Upper lobe of left lung (tissue), 6 donors: ENCODE data around the gene C1QTNF6. TPM values are rescaled to one million over a fixed set of nuclear protein-coding genes. Genes with fewer than 3 reads are reported as not detected.

Source experiments
- ATAC-seq, 2 donors: fragments of 200-7000 bp; cut with Tn5 transposase; one replicate each; pipeline ENCODE4 v1.9.1; 2022; ENCODE audit warnings: mild to moderate bottlenecking in 2 of 2, moderate library complexity in 2 of 2; ENCODE audit not compliant: low FRiP score in 2 of 2
- DNase-seq, 2 donors: peaks; one replicate each; pipeline ENCODE4 v3.0.0-alpha.2; 2019 to 2020
- H3K27ac ChIP-seq, 4 donors: fragments of 200-600 bp; sonication (generic); one replicate each; pipeline ENCODE4 v1.5.1; 2016 to 2019
- H3K27me3 ChIP-seq, 4 donors: fragments of 200-600 bp; sonication (generic); one replicate each; pipeline ENCODE4 v1.5.1; 2017 to 2019
- H3K36me3 ChIP-seq, 4 donors: fragments of 200-600 bp; sonication (generic); one replicate each; pipeline ENCODE4 v1.5.1; 2016 to 2019
- H3K4me1 ChIP-seq, 4 donors: fragments of 200-600 bp; sonication (generic); one replicate each; pipeline ENCODE4 v1.5.1; 2018 to 2019
- H3K4me3 ChIP-seq, 4 donors: fragments of 200-600 bp; sonication (generic); one replicate each; pipeline ENCODE4 v1.5.1; 2017 to 2019; ENCODE audit warnings: mild to moderate bottlenecking in 2 of 4, moderate library complexity in 1 of 4
- H3K9me3 ChIP-seq, 4 donors: fragments of 200-600 bp; sonication (generic); one replicate each; pipeline ENCODE4 v1.5.1; 2018 to 2019
- EP300 ChIP-seq, 4 donors: sonication (generic); formaldehyde crosslinking; IDR thresholded peaks; one replicate each; pipeline ENCODE4 v1.5.1; 2017; ENCODE audit warnings: antibody characterized with exemption in 4 of 4, control low read depth in 2 of 4
- POLR2A ChIP-seq, 4 donors: fragments of 450-650 bp; IDR thresholded peaks; one replicate each; pipeline ENCODE4 v1.5.1; 2016 to 2017; ENCODE audit warnings: antibody characterized with exemption in 4 of 4, mild to moderate bottlenecking in 2 of 4
- POLR2AphosphoS5 ChIP-seq, 2 donors: sonication (generic); formaldehyde crosslinking; IDR thresholded peaks; one replicate each; pipeline ENCODE4 v1.5.1; 2017; ENCODE audit warnings: antibody characterized with exemption in 2 of 2
- WGBS, 2 donors: methylation state at CpG; one replicate each; pipeline ENCODE4 v1.1.5; 2017 to 2018; 5-methylcytosine and 5-hydroxymethylcytosine counted together
- total RNA-seq, 6 donors: library from RNA; depleted of rRNA in 4 of 6; stranded (reverse); fragments of >200 nt in 4 of 6; gene quantifications; one replicate each; pipeline versions ENCODE4 v1.1.0 to v1.2.1, GENCODE V29; 2016 to 2021
- TF ChIP-seq, protein P1 (sequence below), 6 experiments: fragments of 450-650 bp in 4 of 6; fragments of 200-600 bp in 2 of 6; sonication (generic) in 2 of 6; IDR thresholded peaks; one replicate each; pipeline ENCODE4 v1.5.1; 2016 to 2019; ENCODE audit warnings: antibody characterized with exemption in 6 of 6
- donor health status: DM: no; HTN: no; CAD: no; lungs with moderate emphysema.
- donor health status: DM: no; HTN: yes; CAD: no; lungs with severe emphysema.

Gene C1QTNF6
- total RNA-seq, 6 donors from 2014 or later, result 2.1 to 8.4 (median 4.7) TPM

DNA sequence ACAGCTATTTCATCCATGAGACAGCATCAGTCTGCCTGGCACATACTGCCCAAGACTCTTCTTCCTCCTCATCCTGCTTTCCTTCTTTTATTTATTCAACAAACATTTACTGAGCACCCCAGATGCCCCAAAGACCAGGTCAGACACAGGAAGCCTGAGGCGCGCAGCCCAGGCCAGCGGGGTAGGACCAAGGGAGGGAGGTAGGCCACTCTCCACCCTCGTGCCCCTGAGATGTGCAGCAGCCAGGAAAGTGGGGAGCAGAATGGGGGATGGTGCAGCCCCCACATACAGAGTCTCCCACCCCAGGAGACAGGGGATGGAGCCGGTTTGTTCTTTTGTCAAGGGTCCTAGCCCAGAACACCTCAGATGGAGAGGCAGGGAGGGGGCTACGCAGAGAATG, 34.1 kb downstream of the C1QTNF6 start:
- H3K9me3 ChIP-seq, result no peaks in the 10 kb centered on the region
- DNase-seq, result peak in 1 of 2 donors; percentile 17
- WGBS, 2 donors, result 90 to 92% methylated on average over 6 of the region's 6 CpGs
- no peaks in the 10 kb centered on the region for H3K27me3 ChIP-seq
- no peak for ATAC-seq
- H3K4me1 ChIP-seq, result no peaks in the 10 kb centered on the region
- H3K36me3 ChIP-seq, result no peaks in the 10 kb centered on the region
- TF ChIP-seq POLR2AphosphoS5 (IDR thresholded peaks at IDR 0.05) (no peak), EP300 (IDR thresholded peaks at IDR 0.05) (no peak), POLR2A (IDR thresholded peaks at IDR 0.05) (no peak)
- TF ChIP-seq, protein P1, sequence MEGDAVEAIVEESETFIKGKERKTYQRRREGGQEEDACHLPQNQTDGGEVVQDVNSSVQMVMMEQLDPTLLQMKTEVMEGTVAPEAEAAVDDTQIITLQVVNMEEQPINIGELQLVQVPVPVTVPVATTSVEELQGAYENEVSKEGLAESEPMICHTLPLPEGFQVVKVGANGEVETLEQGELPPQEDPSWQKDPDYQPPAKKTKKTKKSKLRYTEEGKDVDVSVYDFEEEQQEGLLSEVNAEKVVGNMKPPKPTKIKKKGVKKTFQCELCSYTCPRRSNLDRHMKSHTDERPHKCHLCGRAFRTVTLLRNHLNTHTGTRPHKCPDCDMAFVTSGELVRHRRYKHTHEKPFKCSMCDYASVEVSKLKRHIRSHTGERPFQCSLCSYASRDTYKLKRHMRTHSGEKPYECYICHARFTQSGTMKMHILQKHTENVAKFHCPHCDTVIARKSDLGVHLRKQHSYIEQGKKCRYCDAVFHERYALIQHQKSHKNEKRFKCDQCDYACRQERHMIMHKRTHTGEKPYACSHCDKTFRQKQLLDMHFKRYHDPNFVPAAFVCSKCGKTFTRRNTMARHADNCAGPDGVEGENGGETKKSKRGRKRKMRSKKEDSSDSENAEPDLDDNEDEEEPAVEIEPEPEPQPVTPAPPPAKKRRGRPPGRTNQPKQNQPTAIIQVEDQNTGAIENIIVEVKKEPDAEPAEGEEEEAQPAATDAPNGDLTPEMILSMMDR (IDR thresholded peaks at IDR 0.05), result no peak
- no peak overlapping the region for H3K4me3 ChIP-seq
- H3K27ac ChIP-seq, result no peak overlapping the region

DNA sequence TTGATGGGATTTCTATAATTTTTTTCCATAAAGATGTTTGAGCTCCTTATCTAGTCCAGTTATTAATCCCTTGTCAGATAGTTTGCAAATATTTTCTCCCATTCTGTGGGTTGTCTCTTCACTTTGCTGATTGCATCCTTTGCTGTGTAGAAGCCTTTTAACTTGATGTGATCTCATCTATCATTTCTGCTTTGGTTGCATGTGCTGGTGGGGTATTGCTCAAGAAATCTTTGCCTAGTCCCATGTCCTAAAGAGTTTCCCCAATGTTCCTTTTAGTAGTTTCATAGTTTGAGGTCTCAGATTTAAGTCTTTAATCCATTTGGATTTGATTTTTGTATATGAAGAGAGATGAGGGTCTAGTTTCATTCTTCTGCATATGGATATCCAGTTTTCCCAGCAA, 36.6 kb downstream of the C1QTNF6 start:
- TF ChIP-seq EP300 (IDR thresholded peaks at IDR 0.05) (no peak), POLR2A (IDR thresholded peaks at IDR 0.05) (no peak), POLR2AphosphoS5 (IDR thresholded peaks at IDR 0.05) (no peak)
- TF ChIP-seq, protein P1 (IDR thresholded peaks at IDR 0.05), result no peak

DNA sequence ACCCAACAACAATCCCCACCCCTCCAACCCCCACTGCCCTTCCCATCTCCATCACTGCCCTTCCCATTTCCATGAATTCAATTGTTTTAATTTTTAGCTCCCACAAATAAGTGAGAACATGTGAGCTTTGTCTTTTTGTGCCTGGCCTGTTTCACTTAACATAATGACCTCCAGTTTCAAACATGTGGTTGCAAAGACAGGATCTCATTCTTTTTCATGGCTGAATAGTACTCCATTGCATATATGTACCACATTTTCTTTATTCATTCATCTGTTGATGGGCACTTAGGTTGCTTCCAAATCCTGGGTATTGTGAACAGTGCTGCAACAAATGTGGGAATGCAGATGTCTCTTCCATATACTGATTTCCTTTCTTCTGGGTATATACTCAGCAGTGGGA, 37.3 kb downstream of the C1QTNF6 start:
- TF ChIP-seq POLR2A (IDR thresholded peaks at IDR 0.05), result no peak
- TF ChIP-seq EP300 (IDR thresholded peaks at IDR 0.05), result no peak
- TF ChIP-seq, protein P1 (IDR thresholded peaks at IDR 0.05), result no peak
- TF ChIP-seq POLR2AphosphoS5 (IDR thresholded peaks at IDR 0.05), result no peak
- no peaks in the 10 kb centered on the region for H3K36me3 ChIP-seq
- ATAC-seq, result no peak

More for the DNA sequence above, 36.6 kb downstream of the C1QTNF6 start:
- Histone ChIP-seq H3K27ac (no peak overlapping the region), H3K36me3 (no peaks in the 10 kb centered on the region), H3K9me3 (no peaks in the 10 kb centered on the region), H3K4me3 (no peak overlapping the region), H3K4me1 (no peaks in the 10 kb centered on the region), H3K27me3 (no peaks in the 10 kb centered on the region)
- DNase-seq (no peak), ATAC-seq (no peak)

DNA sequence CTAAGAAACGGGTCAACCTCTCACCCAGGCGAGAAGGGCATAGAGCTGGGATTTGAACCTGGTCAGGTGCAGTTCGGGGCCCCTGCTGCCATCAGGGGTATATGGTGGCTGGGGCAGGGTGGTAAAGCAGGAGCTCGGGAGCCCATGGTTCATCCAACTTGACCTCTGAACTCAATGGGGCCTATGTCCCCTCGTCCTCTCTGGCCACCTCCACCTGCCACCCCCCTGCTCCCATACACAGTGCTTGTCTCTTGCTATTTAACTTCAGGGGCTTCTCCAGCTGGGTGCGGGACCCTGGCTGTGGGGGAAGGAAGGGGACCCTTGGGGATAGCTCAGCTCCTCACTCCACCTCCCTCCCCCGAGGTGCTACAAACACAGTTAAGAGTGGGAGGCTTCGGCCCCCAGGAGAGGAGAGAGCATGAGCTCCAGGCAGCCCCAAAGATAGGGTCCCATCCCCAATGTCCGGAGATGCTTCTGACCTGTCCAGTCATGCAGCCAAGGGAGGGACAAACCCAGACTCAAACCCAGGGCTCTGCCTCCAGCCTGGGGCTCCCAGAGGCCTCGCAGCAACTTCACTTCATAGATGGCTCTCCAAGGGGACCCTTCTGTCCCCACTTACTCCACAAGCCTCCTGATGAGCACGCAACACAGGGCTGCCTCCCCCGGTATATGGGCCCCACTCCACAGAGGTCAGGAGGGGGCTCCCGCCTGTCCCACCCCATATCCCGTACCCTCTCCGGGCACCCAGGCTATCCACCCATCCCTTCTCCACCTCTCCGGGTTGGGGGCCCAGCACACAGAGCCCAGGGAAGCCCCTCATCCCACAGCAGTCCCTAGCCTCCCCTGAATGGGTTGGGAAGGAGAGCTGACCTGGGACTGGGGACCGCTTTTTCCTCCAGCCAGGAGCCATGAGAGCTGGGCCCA, 39.0 kb downstream of the C1QTNF6 start:
- no peaks in the 10 kb centered on the region for H3K9me3 ChIP-seq
- no peak for ATAC-seq
- H3K4me3 ChIP-seq, result peak overlapping the region in 3 of 4 donors; percentile 26 to 42 (median 30)
- TF ChIP-seq, protein P1 (IDR thresholded peaks at IDR 0.05), result no peak
- TF ChIP-seq POLR2A (IDR thresholded peaks at IDR 0.05) (no peak), POLR2AphosphoS5 (IDR thresholded peaks at IDR 0.05) (no peak), EP300 (IDR thresholded peaks at IDR 0.05) (no peak)
- H3K36me3 ChIP-seq, result no peaks in the 10 kb centered on the region
- 75 to 77% methylated on average over 17 of the region's 17 CpGs for WGBS, 2 donors
- no peaks in the 10 kb centered on the region for H3K27me3 ChIP-seq
- H3K4me1 ChIP-seq, result peaks cover 0 to 6% (median 0%) of the 10 kb centered on the region in 4 donors
- peak overlapping the region in 2 of 4 donors; percentile 74 to 79 for H3K27ac ChIP-seq
- DNase-seq, result peak in 1 of 2 donors; percentile 21

More for the DNA sequence above, 37.3 kb downstream of the C1QTNF6 start:
- no peak overlapping the region for H3K27ac ChIP-seq
- no peak for DNase-seq
- no peaks in the 10 kb centered on the region for H3K9me3 ChIP-seq
- H3K4me3 ChIP-seq, result no peak overlapping the region
- peaks cover 0 to 1% (median 0%) of the 10 kb centered on the region in 4 donors for H3K4me1 ChIP-seq
- no peaks in the 10 kb centered on the region for H3K27me3 ChIP-seq
